HG03066 (cell line): ENCODE results near the gene AHDC1.

ENCODE experiments used
- ATAC-seq: cut with Tn5 transposase; IDR thresholded peaks from one replicate; pipeline ENCODE4 v1.9.1; 2021; ENCODE audit warnings: low read depth; ENCODE audit not compliant: unreplicated experiment

AHDC1 gene

GRCh38 chr1:27615346-27616192, 11.6 kb upstream of the AHDC1 start:
- no peak for ATAC-seq

DNA sequence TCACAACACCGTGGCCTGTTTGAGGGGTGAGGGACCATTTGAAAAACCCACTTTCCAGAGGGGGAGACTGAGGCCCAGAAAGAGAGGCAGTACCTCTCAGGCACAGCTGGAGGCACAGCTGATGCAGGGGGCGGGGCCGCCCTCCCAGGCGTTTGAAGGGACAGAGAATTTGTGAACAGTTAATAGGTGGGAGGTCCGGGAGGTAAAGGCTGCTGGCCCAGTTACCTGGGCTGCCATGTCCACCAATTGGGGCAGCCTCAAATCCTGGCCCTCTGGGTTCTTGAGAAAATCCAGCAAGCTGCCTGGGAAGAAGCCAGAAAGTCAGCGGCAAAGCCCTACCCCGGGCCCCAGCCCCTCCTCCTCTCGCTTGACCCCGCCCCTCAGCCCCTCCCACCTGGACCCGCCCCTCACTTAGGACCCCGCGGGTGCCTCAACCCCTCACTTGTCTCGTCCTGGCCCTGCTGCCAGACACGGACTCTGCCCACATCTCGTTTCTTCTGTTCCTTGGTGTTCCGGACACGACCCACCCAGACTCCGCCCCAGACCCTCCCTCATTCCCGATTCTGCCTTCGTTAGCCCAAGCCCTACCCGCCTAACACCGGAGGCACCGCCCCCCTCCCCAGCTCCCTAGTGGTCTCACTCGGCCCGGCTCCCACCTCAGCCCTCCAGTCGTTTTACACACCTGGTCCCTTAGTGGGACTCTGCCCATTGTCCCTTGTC, 10.8 kb upstream of the AHDC1 start:
- no peak for ATAC-seq

- no peak for ATAC-seq
These were observed 10.2 kb upstream of the AHDC1 start for GRCh38 chr1:27614043-27614624.

GRCh38 chr1:27612718-27613117, 8.8 kb upstream of the AHDC1 start:
- ATAC-seq, result no peak

DNA sequence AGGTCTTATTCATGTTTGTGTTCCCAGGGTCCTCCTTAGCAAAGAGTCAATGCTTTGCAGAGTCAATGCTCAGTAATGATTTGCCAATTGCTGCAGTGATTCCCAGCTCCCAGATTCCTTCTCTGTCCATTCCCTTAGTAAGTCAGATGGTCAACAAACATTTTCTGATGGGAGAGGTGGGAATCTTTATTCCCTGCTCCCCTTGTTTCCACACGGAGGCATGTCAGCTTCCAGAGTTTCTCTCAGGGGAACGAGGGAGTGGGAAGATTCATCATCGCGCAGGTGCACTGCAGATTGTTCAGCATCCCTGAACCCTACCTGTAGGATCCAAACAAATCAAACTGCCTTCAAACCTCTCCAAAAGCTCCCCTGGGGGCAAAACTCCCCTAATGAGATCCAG, 7.5 kb upstream of the AHDC1 start:
- no peak for ATAC-seq

- ATAC-seq, result no peak
These were observed 5.8 kb upstream of the AHDC1 start for GRCh38 chr1:27609618-27610240.

- ATAC-seq, result no peak
These were observed 5.2 kb upstream of the AHDC1 start for GRCh38 chr1:27609210-27609555.

DNA sequence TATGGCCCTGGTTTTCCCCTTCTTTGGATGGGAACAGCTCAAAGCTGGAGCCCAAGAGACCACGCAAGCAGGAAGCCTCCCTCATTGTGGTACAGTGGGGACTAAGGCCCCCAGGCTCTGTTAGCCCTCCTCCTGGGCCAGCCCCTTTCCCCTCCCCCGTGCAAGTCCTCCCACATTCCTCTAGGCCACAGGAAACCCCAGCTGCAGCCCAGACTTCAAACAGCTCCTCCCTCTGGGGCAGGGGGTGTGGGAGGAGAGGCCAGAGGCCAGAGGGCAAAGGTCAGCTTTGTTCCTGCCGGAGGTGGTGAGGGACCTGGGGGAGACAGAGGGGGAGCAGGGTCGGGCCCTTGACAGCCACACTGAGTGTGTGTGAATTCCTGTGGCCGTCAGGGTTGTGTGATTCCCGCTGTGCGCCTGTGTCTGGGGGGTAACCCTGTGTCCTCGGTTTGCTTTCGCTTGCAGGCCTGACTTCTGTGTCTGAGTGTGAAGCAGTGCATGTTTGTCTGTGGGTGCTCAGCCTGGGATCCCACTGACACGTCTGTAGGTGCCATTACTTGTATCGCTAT, 3.4 kb upstream of the AHDC1 start:
- no peak for ATAC-seq

DNA sequence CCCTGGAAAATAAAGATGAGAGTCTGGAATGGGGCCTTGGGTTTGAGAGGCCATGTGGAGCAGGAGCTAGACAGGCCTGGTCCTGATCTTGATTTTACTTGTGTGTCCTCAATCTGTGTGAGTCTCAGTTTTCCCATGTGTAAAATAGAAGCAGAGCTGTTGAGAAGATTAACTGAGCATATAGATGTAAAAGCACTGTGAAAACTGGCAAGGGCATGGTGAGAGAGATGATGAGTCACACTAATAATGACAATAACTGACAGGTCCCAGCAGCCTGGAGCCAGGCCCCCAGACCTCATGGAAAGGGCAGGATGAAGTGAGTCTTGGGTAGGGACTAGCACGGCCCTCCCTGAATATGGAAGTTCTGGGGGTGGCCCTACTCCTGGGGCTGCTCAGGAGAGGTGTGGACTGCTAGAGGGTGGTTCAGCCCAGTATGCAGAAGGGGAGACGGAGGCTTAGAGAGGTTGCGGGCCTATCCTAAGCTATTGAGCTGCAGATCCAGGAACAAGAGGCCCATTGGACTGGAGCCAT, 2.8 kb upstream of the AHDC1 start:
- ATAC-seq, result no peak

DNA sequence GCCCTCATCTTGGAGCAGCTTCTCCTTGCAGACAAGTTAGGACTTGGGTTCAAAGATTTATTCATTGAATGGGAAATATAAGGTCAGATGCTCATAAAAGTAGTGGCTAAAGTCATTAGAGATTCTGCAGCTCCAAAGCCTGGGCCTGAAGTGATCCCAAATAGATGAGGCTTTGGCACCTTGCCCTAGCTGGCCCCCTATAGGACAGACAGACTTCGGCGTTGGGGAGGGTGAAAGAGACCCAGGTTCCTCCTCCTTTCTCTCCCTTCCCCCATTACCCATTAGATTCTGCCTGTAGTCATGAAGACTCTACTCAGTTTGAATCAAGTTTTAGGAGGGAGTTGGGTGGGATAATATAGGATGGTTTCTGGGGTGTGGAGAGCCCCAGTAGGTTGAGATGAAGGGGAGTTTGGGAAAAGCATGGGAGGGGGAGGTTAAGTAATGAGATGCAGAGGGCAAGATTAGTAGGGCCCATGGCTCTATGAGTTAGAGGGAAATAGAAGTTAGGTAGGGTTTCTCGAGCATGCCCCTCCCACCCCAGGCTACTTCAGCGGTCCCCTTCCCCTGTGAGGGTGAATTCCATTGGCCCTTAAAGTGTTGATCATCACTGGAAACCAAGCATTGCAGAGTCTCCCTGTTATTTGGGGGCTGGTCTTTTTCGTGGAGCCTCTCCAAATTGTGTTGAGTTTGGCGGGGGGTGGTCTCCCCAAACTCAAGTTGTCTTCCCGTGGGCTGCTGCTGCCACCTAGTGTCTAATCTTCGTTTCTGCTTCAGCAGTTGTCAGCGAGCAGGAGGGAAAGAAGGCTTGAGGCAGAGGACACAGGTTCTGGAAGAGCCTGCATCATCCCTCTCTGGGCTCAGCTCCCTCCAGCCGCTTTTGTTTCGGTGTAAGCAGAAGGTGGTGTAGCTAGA, 2.1 kb upstream of the AHDC1 start:
- ATAC-seq, result no peak

GRCh38 chr1:27605300-27605766, 1.4 kb upstream of the AHDC1 start:
- ATAC-seq, result no peak

- no peak for ATAC-seq
These were observed 795 bp upstream of the AHDC1 start for GRCh38 chr1:27604579-27605299.

DNA sequence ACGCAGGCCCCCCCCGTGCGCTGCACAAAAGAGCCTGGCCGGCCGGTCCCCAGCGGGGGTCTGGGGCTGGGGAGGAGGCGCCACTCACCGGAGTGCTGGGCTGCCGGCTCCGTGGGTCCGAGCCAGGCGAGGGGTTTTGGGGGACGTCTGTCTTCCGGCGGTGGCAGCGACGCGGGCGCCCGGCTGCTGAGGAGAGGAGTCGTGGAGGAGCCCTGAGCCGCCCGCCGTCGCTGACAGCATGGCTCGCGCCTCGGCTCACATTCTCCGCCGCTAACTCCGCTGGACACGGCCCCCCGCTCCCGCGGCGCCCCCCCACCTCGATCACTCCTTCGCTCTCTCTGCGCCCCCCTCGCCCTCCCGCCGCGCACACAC, 649 bp downstream of the AHDC1 start:
- ATAC-seq, result no peak

DNA sequence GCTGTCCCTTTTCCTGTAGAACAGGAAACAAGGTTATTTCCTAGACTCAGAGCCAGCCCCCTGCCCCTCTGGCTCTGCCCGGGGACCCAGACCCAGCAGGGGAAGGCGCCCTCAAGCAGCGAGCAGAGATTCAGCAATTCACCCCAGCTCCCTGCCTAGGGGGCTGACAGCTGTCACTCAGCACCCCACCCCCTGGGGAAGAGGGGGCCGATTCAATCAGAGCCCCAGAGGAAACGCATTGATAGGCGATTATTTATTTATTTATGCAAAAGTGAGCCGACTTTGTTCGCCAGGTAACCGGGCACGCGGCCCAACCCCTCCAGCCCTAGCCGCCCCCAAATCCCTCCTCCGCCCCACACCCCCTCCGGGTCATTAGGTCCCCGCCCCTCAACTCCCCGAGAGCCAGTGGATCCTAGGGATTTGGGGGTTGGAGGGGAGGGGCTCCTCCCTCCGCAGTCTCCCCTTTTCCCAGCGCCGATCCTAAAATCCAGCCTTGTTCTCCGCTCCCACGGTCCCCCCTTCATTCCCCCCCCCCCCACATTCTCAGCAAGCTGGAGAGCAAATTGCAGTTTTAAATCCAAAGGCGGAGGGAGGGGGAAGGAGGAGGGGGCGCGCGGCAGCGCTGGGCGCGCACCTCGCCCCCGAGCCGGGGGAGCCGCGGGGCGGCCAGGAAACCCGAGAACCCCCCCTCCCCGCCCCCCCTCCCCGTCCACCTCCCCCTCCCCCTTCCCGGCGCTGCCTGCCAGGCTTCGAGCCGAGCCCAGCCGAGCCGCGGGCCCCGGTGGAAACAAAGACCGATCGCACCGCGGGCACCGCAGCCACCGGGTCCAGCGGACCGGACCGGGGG, 1.3 kb downstream of the AHDC1 start:
- no peak for ATAC-seq

DNA sequence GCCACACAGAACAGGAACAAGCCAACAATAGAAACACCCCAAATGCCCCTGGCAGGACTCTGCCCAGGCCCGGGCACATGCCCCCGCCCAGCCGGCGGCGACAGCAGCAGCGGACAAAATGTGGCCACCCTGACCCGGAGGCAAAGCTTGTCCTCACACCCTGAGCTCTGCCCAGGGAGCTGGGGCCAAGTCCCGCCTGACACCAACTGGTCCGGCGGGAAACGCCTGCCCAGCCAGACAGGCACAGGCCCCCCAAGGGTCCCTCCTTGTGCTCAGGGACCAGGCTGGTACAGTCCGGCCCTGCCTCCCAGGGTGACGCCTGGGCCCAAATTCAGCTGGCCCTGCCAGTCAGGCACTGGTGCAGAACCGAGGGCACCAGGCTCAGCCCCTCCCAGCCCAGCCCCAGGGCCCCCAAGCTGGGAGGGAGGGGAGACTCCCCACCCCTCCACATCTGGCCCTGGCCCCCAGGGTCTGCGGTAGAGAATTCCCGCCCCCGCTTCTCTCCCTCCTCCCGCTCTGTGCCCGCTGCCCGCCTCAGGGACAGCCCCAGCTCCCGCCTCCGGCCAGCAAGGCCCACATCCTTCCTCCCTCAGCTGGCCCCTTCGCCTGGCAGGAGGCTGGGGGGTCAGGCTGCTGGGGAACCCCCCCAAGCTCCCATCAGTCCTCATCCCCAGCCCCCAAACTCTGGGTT, 2.0 kb downstream of the AHDC1 start:
- ATAC-seq, result no peak

- ATAC-seq, result no peak
These were observed 2.6 kb downstream of the AHDC1 start for GRCh38 chr1:27601321-27601770.

DNA sequence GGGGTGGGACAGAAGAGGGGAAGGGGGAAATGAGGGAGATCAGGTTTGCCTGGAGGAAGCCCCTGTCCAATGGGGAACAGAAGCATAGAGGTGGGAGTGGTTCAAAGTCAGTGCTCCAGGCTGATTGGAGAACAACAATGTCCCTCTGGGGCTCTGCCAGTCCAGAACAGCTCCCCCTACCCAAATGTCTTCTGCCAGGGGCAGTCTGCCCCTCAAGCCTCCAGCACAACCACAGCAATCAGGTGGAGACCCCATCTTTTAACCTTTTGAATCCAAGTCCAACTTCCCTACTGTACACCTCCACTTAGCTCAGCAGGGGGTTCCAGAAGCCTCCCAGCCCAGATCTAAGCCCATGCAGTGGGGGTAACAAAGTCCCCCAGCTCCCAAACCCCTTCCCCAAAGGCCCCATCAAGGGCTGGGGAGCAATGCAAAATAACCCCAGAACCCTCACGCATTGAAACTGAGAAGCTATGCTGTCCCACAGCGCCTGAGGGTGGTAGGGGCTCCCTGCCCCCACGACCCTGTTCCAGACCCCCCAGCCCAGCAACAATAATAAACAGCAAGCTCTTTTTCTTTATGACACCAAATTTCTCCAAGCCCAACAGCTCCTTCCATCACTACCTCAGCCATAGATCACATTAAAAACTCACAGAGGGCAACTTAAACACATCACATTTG, 3.3 kb downstream of the AHDC1 start:
- ATAC-seq, result no peak
